NAMALWA (cell line): ENCODE results near the gene RAB35.

Experiments used
- DNase-seq: peaks from one replicate; pipeline ENCODE4 v3.0.0-alpha.2; 2015; ENCODE audit warnings: low spot score

The RAB35 gene

GRCh38 chr12:120086801-120087621 lies 29.5 kb downstream of the RAB35 start:
- peak; percentile 100 for DNase-seq

- peak; percentile 43 for DNase-seq
Observed at GRCh38 chr12:120085920-120086645, 30.5 kb downstream of the RAB35 start.

- no peak for DNase-seq
Observed at GRCh38 chr12:120081641-120082040, 34.9 kb downstream of the RAB35 start.

- no peak for DNase-seq
Observed at GRCh38 chr12:120079411-120080400, 36.8 kb downstream of the RAB35 start.

- DNase-seq = no peak
Observed at GRCh38 chr12:120078868-120079267, 37.7 kb downstream of the RAB35 start.

GRCh38 chr12:120077260-120077659 lies 39.3 kb downstream of the RAB35 start:
- no peak for DNase-seq

- DNase-seq = no peak
Observed at GRCh38 chr12:120076651-120077050, 39.9 kb downstream of the RAB35 start.

- no peak for DNase-seq
Observed at GRCh38 chr12:120075034-120075616, 41.4 kb downstream of the RAB35 start.

- no peak for DNase-seq
Observed at GRCh38 chr12:120072472-120073249, 43.9 kb downstream of the RAB35 start.

- no peak for DNase-seq
Observed at GRCh38 chr12:120071493-120072020, 45.0 kb downstream of the RAB35 start.

- DNase-seq = no peak
Observed at GRCh38 chr12:120069278-120069677, 47.3 kb downstream of the RAB35 start.

- no peak for DNase-seq
Observed at GRCh38 chr12:120067901-120068300, 48.7 kb downstream of the RAB35 start.

- no peak for DNase-seq
Observed at GRCh38 chr12:120067084-120067869, 49.3 kb downstream of the RAB35 start.

- DNase-seq = no peak
Observed at GRCh38 chr12:120066341-120066740, 50.2 kb downstream of the RAB35 start.

- no peak for DNase-seq
Observed at GRCh38 chr12:120065472-120065871, 51.1 kb downstream of the RAB35 start.

- no peak for DNase-seq
Observed at GRCh38 chr12:120064054-120064940, 52.3 kb downstream of the RAB35 start.

GRCh38 chr12:120062976-120063579 lies 53.5 kb downstream of the RAB35 start:
- DNase-seq = no peak

GRCh38 chr12:120061575-120062214 lies 54.9 kb downstream of the RAB35 start:
- DNase-seq = no peak
